Nephron (organoid): Measurements from ENCODE around the gene HIPK2.

Experiments
- H3K27ac Mint-ChIP-seq, 3 experiments: 2 replicates each; pipeline ENCODE4 v1.8.0; 2020; ENCODE audit warnings: mixed read lengths in 3 of 3, mild to moderate bottlenecking in 2 of 3, moderate library complexity in 1 of 3
- H3K27me3 Mint-ChIP-seq: 2 replicates; pipeline ENCODE4 v1.8.0; 2021; ENCODE audit warnings: low read depth, mild to moderate bottlenecking, moderate library complexity, mixed read lengths
- H3K36me3 Mint-ChIP-seq: 2 replicates; pipeline ENCODE4 v1.8.0; 2020; ENCODE audit warnings: low read depth, mixed read lengths
- H3K4me1 Mint-ChIP-seq: 2 replicates; pipeline ENCODE4 v1.8.0; 2020; ENCODE audit warnings: mixed read lengths
- H3K4me3 Mint-ChIP-seq, 3 experiments: 2 replicates each; pipeline ENCODE4 v1.8.0; 2020; ENCODE audit warnings: mild to moderate bottlenecking in 3 of 3, mixed read lengths in 3 of 3, moderate library complexity in 2 of 3
- H3K9me3 Mint-ChIP-seq: 2 replicates; pipeline ENCODE4 v1.8.0; 2020; ENCODE audit warnings: mixed read lengths
- CTCF ChIP-seq, 3 experiments: fragments of 200-600 bp; sonication (generic); IDR thresholded peaks; one replicate each; pipeline ENCODE4 v1.5.0; 2021; ENCODE audit warnings: antibody characterized with exemption in 3 of 3; ENCODE audit not compliant: unreplicated experiment in 3 of 3

HIPK2 gene

GRCh38 chr7:139667377-139667776 is 110.4 kb downstream of the HIPK2 start:
- H3K36me3 Mint-ChIP-seq, result peaks cover 34% of the 10 kb centered on the region
- H3K4me1 Mint-ChIP-seq, result peaks cover 10% of the 10 kb centered on the region
- TF ChIP-seq CTCF (IDR thresholded peaks at IDR 0.05; ENCODE audit: unreplicated experiment in 3 of 3), result no peak
- no peak overlapping the region for H3K27ac Mint-ChIP-seq
- no peak overlapping the region for H3K4me3 Mint-ChIP-seq
- H3K27me3 Mint-ChIP-seq, result no peaks in the 10 kb centered on the region
- no peaks in the 10 kb centered on the region for H3K9me3 Mint-ChIP-seq

GRCh38 chr7:139666501-139666900 is 111.3 kb downstream of the HIPK2 start:
- Mint-ChIP-seq H3K27ac (no peak overlapping the region), H3K27me3 (no peaks in the 10 kb centered on the region), H3K4me3 (no peak overlapping the region), H3K36me3 (peaks cover 41% of the 10 kb centered on the region), H3K4me1 (peaks cover 19% of the 10 kb centered on the region), H3K9me3 (no peaks in the 10 kb centered on the region)
- no peak for TF ChIP-seq CTCF (IDR thresholded peaks at IDR 0.05; ENCODE audit: unreplicated experiment in 3 of 3)

- H3K4me1 Mint-ChIP-seq, result peaks cover 39% of the 10 kb centered on the region
- peaks cover 45% of the 10 kb centered on the region for H3K36me3 Mint-ChIP-seq
- peak overlapping the region in 2 of 3 experiments; percentile 5 to 32 for H3K27ac Mint-ChIP-seq
- no peaks in the 10 kb centered on the region for H3K27me3 Mint-ChIP-seq
- H3K9me3 Mint-ChIP-seq, result no peaks in the 10 kb centered on the region
- no peak overlapping the region for H3K4me3 Mint-ChIP-seq
- no peak for TF ChIP-seq CTCF (IDR thresholded peaks at IDR 0.05; ENCODE audit: unreplicated experiment in 3 of 3)
These were observed 113.4 kb downstream of the HIPK2 start for GRCh38 chr7:139664434-139664833.

GRCh38 chr7:139663608-139664177 is 114.1 kb downstream of the HIPK2 start:
- no peaks in the 10 kb centered on the region for H3K27me3 Mint-ChIP-seq
- no peak overlapping the region for H3K4me3 Mint-ChIP-seq
- TF ChIP-seq CTCF (IDR thresholded peaks at IDR 0.05; ENCODE audit: unreplicated experiment in 3 of 3), result no peak
- H3K4me1 Mint-ChIP-seq, result peaks cover 47% of the 10 kb centered on the region
- peaks cover 40% of the 10 kb centered on the region for H3K36me3 Mint-ChIP-seq
- H3K9me3 Mint-ChIP-seq, result no peaks in the 10 kb centered on the region
- H3K27ac Mint-ChIP-seq, result peak overlapping the region in 2 of 3 experiments; percentile 16 to 91

- Mint-ChIP-seq H3K4me3 (no peak overlapping the region), H3K4me1 (peaks cover 58% of the 10 kb centered on the region), H3K9me3 (no peaks in the 10 kb centered on the region), H3K27ac (peak overlapping the region; percentile 50 to 88 (median 78)), H3K27me3 (no peaks in the 10 kb centered on the region), H3K36me3 (peaks cover 47% of the 10 kb centered on the region)
- no peak for TF ChIP-seq CTCF (IDR thresholded peaks at IDR 0.05; ENCODE audit: unreplicated experiment in 3 of 3)
These were observed 115.9 kb downstream of the HIPK2 start for GRCh38 chr7:139661903-139662302.

- Mint-ChIP-seq H3K9me3 (no peaks in the 10 kb centered on the region), H3K27ac (peak overlapping the region; percentile 50 to 88 (median 78)), H3K36me3 (peaks cover 49% of the 10 kb centered on the region), H3K27me3 (no peaks in the 10 kb centered on the region), H3K4me3 (no peak overlapping the region), H3K4me1 (peaks cover 65% of the 10 kb centered on the region)
- TF ChIP-seq CTCF (IDR thresholded peaks at IDR 0.05; ENCODE audit: unreplicated experiment in 3 of 3), result no peak
These were observed 116.8 kb downstream of the HIPK2 start for GRCh38 chr7:139661043-139661440.
